ENCODE results near the gene PPP1R13B. TPM values are rescaled to one million over a fixed set of nuclear protein-coding genes. Genes with fewer than 3 reads are reported as not detected.

The PPP1R13B gene
- polyA plus RNA-seq, 1 of the 3 experiments (the other 2 are of a cell fraction): 5.7 TPM

DNA sequence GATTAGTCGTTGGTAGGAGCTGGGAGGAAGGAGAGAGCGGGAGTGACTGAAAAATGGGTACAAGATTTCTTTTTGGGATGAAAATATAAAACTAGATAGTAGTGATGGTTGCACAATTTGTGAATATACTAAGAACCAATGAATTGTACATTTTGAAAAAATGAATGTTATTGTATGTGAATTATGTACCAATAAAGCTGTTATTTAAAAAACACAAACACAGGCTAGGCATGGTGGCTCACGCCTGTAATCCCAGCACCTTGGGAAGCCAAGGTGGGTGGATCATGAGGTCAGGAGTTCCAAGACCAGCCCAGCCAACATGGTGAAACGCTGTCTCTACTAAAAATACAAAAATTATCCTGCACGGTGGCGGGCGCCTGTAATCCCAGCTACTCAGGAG lies 32.1 kb downstream of the PPP1R13B start:
- Histone ChIP-seq H4K20me1 (ENCODE audit: insufficient read depth) (no peaks in the 10 kb centered on the region), H3K9me3 (no peaks in the 10 kb centered on the region), H3F3A (replicated peaks; ENCODE audit: insufficient read depth) (no peaks in the 10 kb centered on the region), H3K36me3 (replicated peaks in 1 of 2; ENCODE audit: control insufficient read depth in 1 of 2, insufficient read depth in 2 of 2, low read length in 1 of 2) (no peaks in the 10 kb centered on the region), H3K4me3 (ENCODE audit: low read depth in 2 of 2, low read length in 1 of 2) (no peak overlapping the region), H2AFZ (ENCODE audit: low read depth) (no peak overlapping the region), H3K9me2 (no peaks in the 10 kb centered on the region), H3K4me1 (ENCODE audit: control insufficient read depth in 1 of 2, insufficient read depth in 2 of 2, low read depth in 1 of 2, low read length in 1 of 2) (peaks cover 0 to 14% of the 10 kb centered on the region in 2 experiments; a peak in 2 of 4 replicates), H3K4me2 (no peak overlapping the region), H3K27ac (ENCODE audit: low read depth in 2 of 2, low read length in 1 of 2) (no peak overlapping the region), H3K79me2 (ENCODE audit: insufficient read depth) (no peaks in the 10 kb centered on the region), H3K27me3 (ENCODE audit: insufficient read depth) (no peaks in the 10 kb centered on the region), H3K9ac (no peak overlapping the region)
- 99% methylated on average over 7 of the region's 7 CpGs for WGBS (ENCODE audit: low lambda C conversion rate)
- no peak for DNase-seq
- ChIA-PET CTCF (interaction anchor here (0.6 to 4.2 kb wide), 7 partner anchors 85 to 239 kb away, joined by 3 to 19 read pairs (median 3); a partner anchor contains a TSS), POLR2A (no interaction called here)
- TF ChIP-seq ELF1 (IDR thresholded peaks at IDR 0.05) (no peak), EZH2phosphoT487 (IDR thresholded peaks at IDR 0.05; ENCODE audit: borderline replicate concordance, low read depth) (no peak), MXI1 (IDR thresholded peaks at IDR 0.05; ENCODE audit: low read depth, low read length) (no peak), FOSL2 (IDR thresholded peaks at IDR 0.05; ENCODE audit: borderline replicate concordance, low read depth) (no peak), YY1 (IDR thresholded peaks at IDR 0.05; ENCODE audit: low read depth) (no peak), NFIC (IDR thresholded peaks at IDR 0.05; ENCODE audit: borderline replicate concordance) (no peak), GATA2 (CRISPR knock-in tag; IDR thresholded peaks at IDR 0.05) (no peak), RFX5 (IDR thresholded peaks at IDR 0.05; ENCODE audit: low read length) (no peak)
- TF ChIP-seq, protein P1, sequence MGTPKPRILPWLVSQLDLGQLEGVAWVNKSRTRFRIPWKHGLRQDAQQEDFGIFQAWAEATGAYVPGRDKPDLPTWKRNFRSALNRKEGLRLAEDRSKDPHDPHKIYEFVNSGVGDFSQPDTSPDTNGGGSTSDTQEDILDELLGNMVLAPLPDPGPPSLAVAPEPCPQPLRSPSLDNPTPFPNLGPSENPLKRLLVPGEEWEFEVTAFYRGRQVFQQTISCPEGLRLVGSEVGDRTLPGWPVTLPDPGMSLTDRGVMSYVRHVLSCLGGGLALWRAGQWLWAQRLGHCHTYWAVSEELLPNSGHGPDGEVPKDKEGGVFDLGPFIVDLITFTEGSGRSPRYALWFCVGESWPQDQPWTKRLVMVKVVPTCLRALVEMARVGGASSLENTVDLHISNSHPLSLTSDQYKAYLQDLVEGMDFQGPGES (IDR thresholded peaks at IDR 0.05; ENCODE audit: low read depth, low read length): no peak
- TF ChIP-seq, protein P2, sequence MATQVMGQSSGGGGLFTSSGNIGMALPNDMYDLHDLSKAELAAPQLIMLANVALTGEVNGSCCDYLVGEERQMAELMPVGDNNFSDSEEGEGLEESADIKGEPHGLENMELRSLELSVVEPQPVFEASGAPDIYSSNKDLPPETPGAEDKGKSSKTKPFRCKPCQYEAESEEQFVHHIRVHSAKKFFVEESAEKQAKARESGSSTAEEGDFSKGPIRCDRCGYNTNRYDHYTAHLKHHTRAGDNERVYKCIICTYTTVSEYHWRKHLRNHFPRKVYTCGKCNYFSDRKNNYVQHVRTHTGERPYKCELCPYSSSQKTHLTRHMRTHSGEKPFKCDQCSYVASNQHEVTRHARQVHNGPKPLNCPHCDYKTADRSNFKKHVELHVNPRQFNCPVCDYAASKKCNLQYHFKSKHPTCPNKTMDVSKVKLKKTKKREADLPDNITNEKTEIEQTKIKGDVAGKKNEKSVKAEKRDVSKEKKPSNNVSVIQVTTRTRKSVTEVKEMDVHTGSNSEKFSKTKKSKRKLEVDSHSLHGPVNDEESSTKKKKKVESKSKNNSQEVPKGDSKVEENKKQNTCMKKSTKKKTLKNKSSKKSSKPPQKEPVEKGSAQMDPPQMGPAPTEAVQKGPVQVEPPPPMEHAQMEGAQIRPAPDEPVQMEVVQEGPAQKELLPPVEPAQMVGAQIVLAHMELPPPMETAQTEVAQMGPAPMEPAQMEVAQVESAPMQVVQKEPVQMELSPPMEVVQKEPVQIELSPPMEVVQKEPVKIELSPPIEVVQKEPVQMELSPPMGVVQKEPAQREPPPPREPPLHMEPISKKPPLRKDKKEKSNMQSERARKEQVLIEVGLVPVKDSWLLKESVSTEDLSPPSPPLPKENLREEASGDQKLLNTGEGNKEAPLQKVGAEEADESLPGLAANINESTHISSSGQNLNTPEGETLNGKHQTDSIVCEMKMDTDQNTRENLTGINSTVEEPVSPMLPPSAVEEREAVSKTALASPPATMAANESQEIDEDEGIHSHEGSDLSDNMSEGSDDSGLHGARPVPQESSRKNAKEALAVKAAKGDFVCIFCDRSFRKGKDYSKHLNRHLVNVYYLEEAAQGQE (IDR thresholded peaks at IDR 0.05; ENCODE audit: low read depth, low read length): no peak
- TF ChIP-seq, protein P3, sequence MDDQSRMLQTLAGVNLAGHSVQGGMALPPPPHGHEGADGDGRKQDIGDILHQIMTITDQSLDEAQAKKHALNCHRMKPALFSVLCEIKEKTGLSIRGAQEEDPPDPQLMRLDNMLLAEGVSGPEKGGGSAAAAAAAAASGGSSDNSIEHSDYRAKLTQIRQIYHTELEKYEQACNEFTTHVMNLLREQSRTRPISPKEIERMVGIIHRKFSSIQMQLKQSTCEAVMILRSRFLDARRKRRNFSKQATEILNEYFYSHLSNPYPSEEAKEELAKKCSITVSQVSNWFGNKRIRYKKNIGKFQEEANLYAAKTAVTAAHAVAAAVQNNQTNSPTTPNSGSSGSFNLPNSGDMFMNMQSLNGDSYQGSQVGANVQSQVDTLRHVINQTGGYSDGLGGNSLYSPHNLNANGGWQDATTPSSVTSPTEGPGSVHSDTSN (IDR thresholded peaks at IDR 0.05): no peak

DNA sequence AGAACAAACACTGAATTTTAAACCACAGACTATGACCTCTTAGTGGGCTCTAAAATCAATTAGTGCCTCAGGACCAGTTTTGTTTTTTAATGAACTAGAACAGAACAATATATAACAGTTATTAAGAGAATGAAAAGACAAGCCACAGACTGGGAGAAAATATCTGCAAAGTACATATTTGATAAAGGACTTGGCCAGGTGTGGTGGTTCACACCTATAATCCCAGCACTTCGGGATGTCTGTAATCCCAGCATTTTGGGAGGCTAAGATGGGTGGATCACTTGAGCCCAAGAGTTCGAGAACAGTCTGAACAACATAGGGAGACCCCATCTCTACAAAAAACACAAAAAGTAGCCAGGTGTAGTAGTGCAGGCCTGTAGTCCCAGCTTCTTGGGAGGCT lies 36.2 kb downstream of the PPP1R13B start:
- DNase-seq: no peak
- Histone ChIP-seq H3K79me2 (ENCODE audit: insufficient read depth) (no peaks in the 10 kb centered on the region), H3K4me1 (ENCODE audit: control insufficient read depth in 1 of 2, insufficient read depth in 2 of 2, low read depth in 1 of 2, low read length in 1 of 2) (no peaks in the 10 kb centered on the region; a peak in 1 of 4 replicates), H2AFZ (ENCODE audit: low read depth) (no peak overlapping the region), H3K27ac (ENCODE audit: low read depth in 2 of 2, low read length in 1 of 2) (no peak overlapping the region), H3K9me3 (no peaks in the 10 kb centered on the region), H3K9ac (no peak overlapping the region), H3F3A (replicated peaks; ENCODE audit: insufficient read depth) (peaks cover 6% of the 10 kb centered on the region), H3K36me3 (replicated peaks in 1 of 2; ENCODE audit: control insufficient read depth in 1 of 2, insufficient read depth in 2 of 2, low read length in 1 of 2) (no peaks in the 10 kb centered on the region), H3K4me3 (ENCODE audit: low read depth in 2 of 2, low read length in 1 of 2) (no peak overlapping the region), H3K4me2 (no peak overlapping the region), H3K27me3 (ENCODE audit: insufficient read depth) (no peaks in the 10 kb centered on the region), H4K20me1 (ENCODE audit: insufficient read depth) (0 out of 2 replicates have a peak, but pooled peaks cover 8% of the 10 kb centered on the region), H3K9me2 (no peaks in the 10 kb centered on the region)
- CTCF ChIA-PET: interaction anchor here (0.9 to 1.6 kb wide), 2 partner anchors 94 to 109 kb away, joined by 3 read pairs; no protein-coding TSS in a partner anchor
- POLR2A ChIA-PET: no interaction called here
- 88% methylated on average over 2 of the region's 2 CpGs for WGBS (ENCODE audit: low lambda C conversion rate)
- TF ChIP-seq, protein P2 (IDR thresholded peaks at IDR 0.05; ENCODE audit: low read depth, low read length): no peak
- TF ChIP-seq RCOR1 (IDR thresholded peaks at IDR 0.05; ENCODE audit: low read length): no peak
- no peak for TF ChIP-seq NRF1 (IDR thresholded peaks at IDR 0.05; ENCODE audit: low read depth, low read length)
- TF ChIP-seq EP300 (IDR thresholded peaks at IDR 0.05; ENCODE audit: borderline replicate concordance in 1 of 2, low read depth in 1 of 2, low read length in 1 of 2): no peak
- TF ChIP-seq FOXJ3 (CRISPR knock-in tag; IDR thresholded peaks at IDR 0.05): no peak
- TF ChIP-seq GATA2 (CRISPR knock-in tag; IDR thresholded peaks at IDR 0.05): no peak
- TF ChIP-seq, protein P3 (IDR thresholded peaks at IDR 0.05): no peak
- no peak for TF ChIP-seq SMC3 (IDR thresholded peaks at IDR 0.05; ENCODE audit: low read depth, low read length)
- no peak for TF ChIP-seq FOXM1 (IDR thresholded peaks at IDR 0.05; ENCODE audit: low read depth)
